Measurements from ENCODE around the gene MAST3. TPM values are rescaled to one million over a fixed set of nuclear protein-coding genes. Genes with fewer than 3 reads are reported as not detected.

Gene MAST3
- 2.1 and 3.1 TPM in 2 replicates for total RNA-seq

DNA sequence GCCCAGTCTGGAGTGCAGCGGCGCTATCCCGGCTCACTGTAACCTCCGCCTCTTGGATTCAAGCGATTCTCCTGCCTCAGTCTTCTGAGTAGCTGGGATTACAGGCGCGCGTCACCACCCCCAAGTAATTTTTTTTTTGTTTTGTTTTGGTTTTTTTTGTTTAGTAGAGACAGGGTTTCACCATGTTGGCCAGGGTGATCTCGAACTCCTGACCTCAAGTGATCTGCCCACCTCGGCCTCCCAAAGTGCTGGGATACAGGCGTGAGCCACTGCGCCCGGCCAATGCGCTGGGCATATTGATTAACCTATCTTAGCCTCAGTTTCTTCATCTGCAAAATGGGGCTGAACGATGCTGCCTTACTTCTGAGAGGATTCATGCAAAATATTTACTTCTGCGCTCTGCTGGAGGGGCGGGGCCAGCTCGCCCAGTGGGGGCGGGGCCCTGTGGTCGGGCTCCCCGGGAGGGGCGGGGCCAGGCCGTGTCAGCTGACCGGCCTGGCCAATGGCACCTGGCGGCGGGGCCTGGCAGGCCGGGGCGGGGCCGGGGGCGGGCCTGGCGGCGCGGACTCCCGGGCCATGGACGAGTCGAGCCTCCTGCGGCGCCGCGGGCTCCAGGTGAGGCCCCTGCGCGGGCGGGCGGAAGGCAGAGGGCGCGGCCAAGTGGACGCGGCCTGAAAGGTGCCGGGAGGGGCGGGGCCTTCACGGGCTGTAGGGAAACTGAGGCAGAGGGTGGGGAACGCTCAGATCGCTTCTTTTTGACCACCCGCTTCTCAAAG is at the start of gene MAST3:
Gene MAST3 (plus strand): TSS at position 562 of the 776 bp plus-strand sequence. CDS start 15 bp downstream, at position 577.

GRCh38 chr19:18086590-18087138 is 10.9 kb upstream of the MAST3 start, which contains the start of gene IL12RB1:
Gene IL12RB1, minus strand, starts transcription at chr19:18086934. Its CDS starts 111 bp downstream, at chr19:18086823.

DNA sequence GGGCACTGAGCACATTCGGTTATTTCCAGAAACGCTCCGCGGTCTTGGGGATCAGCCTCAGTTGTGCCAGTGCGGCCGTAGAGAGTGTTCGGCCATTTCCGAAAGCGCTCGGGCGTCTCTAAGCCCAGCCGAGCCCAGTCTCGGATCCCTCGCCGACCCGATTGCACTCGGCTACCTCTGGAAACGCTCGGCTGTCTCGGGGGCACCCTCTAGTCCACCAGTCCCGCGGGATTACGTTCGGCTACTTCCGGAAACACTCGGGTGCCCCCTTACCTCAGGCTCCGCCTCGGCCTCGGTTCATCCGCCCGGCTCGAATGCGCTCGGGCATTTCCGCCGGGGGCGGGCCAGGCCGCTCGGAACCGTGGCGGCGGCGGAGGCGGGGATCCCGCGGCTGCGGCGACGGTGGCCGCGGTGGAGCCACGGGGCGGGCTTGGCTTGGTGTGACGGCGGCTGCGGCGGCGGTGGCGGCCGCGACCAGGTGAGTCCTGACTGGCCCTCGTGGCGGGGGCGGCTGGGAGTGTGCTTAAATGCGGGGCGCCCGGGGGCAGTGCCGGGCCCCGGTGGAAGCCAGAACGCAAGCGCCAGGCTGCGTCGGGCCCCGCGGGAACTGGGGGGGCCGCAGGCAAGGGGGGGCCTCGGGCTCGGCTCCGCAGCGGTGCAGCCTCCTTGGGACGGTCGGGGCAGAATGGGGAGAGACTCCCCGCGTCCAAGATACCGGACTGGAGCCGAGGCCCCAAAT is 55.4 kb downstream of the MAST3 start, which contains the start of gene PIK3R2:
Gene PIK3R2 (plus strand): TSS at position 347 of the 739 bp plus-strand sequence. CDS start 2,717 bp downstream, outside the sequence.

GRCh38 chr19:18173572-18174288 is 76.2 kb downstream of the MAST3 start, which contains the start of gene IFI30:
Gene IFI30, plus strand, starts transcription at chr19:18173813. Its CDS starts 29 bp downstream, at chr19:18173842.

GRCh38 chr19:18192673-18193387 is 95.3 kb downstream of the MAST3 start, which contains the start of gene MPV17L2:
Gene MPV17L2, plus strand, starts transcription at chr19:18193218. Its CDS starts 64 bp downstream, at chr19:18193282.

Other genes with a start within 250 kb of the MAST3 start
- 3.1 and 3.9 TPM in 2 replicates for gene JAK3, start 249.8 kb upstream of the MAST3 start, total RNA-seq
- gene RPL18A, start 237.9 kb upstream of the MAST3 start, total RNA-seq = 1,052 and 1,128 TPM in 2 replicates
- not detected in 2 replicates for gene SLC5A5, start 225.8 kb upstream of the MAST3 start, total RNA-seq
- 16.1 and 62.1 TPM in 2 replicates for gene CCDC124, start 164.8 kb upstream of the MAST3 start, total RNA-seq
- gene KCNN1, start 130.7 kb upstream of the MAST3 start, total RNA-seq = under 0.01 TPM in 1 of 2 replicates, not detected in the other
- gene ARRDC2, start 89.6 kb upstream of the MAST3 start, total RNA-seq = 12.3 and 19.4 TPM in 2 replicates
- gene IL12RB1, start 10.8 kb upstream of the MAST3 start, total RNA-seq = 0.19 and 0.28 TPM in 2 replicates
- 11.1 and 11.3 TPM in 2 replicates for gene PIK3R2, start 55.4 kb downstream of the MAST3 start, total RNA-seq
- gene IFI30, start 76.0 kb downstream of the MAST3 start, total RNA-seq = 74.4 and 75.5 TPM in 2 replicates
- gene MPV17L2, start 95.4 kb downstream of the MAST3 start, total RNA-seq = 12.1 and 22.0 TPM in 2 replicates
- 1.9 and 2.5 TPM in 2 replicates for gene RAB3A, start 106.3 kb downstream of the MAST3 start, total RNA-seq
- 4.2 and 28.8 TPM in 2 replicates for gene PDE4C, start 128.7 kb downstream of the MAST3 start, total RNA-seq
- gene IQCN, start 176.7 kb downstream of the MAST3 start, total RNA-seq = 0.19 and 0.56 TPM in 2 replicates
- 80.3 and 124 TPM in 2 replicates for gene JUND, start 183.8 kb downstream of the MAST3 start, total RNA-seq
- gene LSM4, start 225.3 kb downstream of the MAST3 start, total RNA-seq = 80.6 and 206 TPM in 2 replicates
- 31.1 and 61.2 TPM in 2 replicates for gene PGPEP1, start 242.8 kb downstream of the MAST3 start, total RNA-seq

All from regular cardiac myocyte (primary cell).